ENCODE data around the gene LRRTM3.

GRCh38 chr10:66929375-66929774 is 3.5 kb downstream of the LRRTM3 start:
- TF ChIP-seq CTCF (tag by site-specific recombination; IDR thresholded peaks at IDR 0.05) (no peak), ZNF138 (tag by site-specific recombination; IDR thresholded peaks at IDR 0.05; ENCODE audit: borderline replicate concordance) (no peak), REPIN1 (tag by site-specific recombination; IDR thresholded peaks at IDR 0.05; ENCODE audit: low read depth) (no peak), SP7 (tag by site-specific recombination; IDR thresholded peaks at IDR 0.05) (no peak), REST (tag by site-specific recombination; IDR thresholded peaks at IDR 0.05) (no peak), ZNF626 (tag by site-specific recombination; IDR thresholded peaks at IDR 0.05) (no peak), OSR2 (tag by site-specific recombination; IDR thresholded peaks at IDR 0.05) (no peak)

Data from HEK293 (cell line).